HG03565 (cell line): ENCODE results near the gene TPM4.

Source experiments
- ATAC-seq: cut with Tn5 transposase; IDR thresholded peaks from one replicate; pipeline ENCODE4 v1.9.1; 2021; ENCODE audit warnings: mild to moderate bottlenecking, moderate library complexity; ENCODE audit not compliant: unreplicated experiment

The TPM4 gene

DNA sequence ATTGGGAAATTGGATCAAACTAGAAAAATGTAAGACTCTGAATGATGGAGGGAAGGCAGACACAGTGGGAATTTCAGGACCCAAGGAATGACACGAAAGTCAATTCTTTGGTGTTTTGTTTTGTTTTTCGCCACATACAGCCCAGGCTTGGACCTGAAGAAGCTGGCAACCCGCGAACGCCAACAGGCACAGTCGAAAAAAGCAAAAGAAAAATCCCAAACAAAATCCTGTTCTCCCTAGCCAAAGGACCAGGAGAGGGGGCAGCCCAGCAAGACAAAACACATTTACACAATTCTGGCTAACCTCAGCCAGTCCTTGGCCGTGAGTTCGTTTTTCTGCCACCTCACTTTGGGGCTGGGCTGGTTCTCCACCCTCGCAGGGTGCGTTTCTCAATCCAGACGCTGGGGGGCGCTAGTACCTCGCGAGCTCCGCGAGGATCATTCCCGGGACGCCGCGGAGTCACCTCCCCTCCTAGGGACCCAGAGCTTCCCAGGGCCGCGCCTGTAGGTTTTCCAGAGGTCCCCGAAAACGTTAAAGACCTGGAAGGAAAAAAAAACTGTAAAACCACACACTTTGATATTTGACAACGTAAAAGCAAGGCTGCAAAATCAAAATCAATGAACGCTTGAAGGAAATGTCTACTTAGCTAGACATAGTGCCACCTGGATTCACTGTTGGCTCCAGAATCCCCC, 34.9 kb upstream of the TPM4 start:
- ATAC-seq = no peak

DNA sequence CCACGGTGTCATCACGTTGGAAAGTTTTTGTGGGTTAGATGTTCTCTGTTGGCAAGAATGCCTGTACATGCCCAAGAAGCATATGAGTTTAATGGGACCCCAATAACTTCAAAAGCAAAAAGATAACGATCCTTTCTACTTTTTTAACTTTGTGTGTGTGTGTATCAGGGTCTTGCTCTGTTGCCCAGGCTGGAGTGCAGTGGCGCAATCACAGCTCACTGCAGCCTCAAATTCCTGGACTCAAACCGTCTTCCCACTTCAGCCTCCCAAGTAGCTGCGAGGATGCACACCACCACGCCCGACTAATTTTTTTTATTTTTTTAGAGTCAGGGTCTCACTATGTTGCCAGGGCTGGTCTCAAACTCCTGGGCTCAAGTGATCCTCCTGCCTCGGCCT, 34.3 kb upstream of the TPM4 start:
- ATAC-seq = no peak

DNA sequence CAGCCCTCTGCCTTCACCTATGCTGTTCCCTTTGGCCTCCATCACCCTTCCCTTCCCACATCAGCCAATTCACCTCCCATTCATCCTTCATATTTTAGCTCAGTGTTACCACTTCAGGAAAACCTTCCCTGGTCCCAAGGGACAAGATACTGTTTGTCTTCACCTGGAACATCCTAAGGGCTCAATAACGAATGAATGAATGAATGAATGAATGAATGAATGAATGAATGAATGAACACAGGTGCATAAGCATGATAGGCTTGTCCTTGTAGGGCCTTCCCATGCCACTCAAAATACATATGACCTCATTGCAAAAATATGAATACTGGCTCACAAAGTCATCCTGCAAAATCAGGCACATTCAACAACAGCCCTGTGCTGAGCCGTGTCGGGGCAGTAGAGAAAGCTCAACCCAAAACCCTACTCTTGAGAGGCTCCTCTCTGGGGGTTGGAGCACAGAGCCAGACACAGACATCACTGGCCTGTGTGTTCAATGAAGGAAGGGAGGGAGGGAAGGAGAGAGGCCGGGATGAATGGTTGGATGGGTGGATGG, 33.7 kb upstream of the TPM4 start:
- no peak for ATAC-seq

DNA sequence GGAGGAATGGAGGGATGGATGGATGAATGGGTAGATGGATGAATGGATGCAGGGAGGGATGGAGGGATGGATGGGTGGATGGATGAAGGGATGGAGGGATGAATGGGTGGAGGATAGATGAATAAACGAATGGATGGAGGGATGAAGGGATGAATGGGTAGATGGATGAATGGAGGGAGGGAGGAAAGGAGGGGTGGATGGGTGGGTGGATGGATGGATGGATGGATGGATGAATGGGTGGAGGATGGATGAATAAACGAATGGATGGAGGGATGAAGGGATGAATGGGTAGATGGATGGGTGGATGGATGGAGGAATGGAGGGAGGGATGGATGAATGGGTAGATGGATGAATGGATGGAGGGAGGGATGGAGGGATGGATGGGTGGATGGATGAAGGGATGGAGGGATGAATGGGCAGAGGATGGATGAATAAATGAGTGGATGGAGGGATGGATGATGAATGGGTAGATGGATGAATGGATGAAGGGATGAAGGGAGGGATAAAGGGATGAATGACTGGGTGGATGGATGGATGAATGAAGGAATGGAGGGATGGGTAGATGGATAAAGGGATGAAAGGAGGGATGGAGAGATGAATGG, 33.0 kb upstream of the TPM4 start:
- no peak for ATAC-seq

DNA sequence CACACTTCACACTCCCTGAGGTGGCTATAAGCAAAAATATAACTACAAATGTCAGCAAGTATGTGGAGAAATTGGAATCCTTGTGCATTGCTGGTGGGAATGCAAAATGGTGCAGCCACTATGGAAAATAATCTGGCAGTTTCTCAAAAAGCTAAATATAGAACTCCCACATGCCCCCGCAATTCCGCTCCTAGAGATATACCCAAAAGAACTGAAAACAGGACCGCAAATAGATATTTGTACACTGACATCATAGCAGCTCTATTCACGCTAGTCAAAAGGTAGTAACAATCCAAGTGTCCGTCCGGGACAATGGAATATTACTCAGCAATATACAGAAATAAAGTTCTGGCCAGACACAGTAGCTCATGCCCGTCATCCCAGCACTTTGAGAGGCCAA, 31.5 kb upstream of the TPM4 start:
- no peak for ATAC-seq

DNA sequence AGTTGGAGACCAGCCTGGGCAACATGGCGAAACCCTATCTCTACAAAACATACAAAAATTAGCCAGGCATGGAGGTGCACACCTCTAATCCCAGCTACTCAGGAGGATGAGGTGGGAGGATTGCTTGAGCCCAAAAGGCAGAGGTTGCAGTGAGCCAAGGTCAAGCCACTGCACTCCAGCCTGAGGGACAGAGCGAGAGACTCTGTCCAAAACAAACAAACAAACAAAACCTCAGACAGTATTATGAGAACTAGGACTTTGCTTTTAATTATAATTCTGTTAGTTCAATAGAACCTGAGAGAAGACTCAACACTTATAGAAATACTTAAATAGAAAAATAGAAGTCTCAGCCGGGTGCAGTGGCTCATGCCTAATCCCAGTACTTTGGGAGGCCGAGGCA, 31.1 kb upstream of the TPM4 start:
- ATAC-seq = no peak

DNA sequence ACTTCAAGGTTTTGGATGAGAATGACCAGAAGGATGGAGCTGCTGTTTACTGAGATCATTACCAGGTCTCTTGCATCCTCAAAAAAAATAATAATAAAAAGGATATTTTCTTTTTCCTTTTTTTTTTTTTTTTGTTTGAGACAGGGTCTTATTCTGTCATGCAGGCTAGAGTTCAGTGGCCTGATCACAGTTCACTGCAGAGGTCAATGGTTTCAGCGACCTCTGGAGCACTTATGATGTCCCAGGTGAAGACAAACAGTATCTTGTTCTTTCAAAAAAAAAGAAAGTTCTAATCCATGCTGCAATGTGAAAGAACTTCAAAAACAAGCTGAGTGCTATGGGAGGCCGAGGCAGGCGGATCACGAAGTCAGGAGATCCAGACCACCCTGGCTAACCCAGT, 30.4 kb upstream of the TPM4 start:
- ATAC-seq = no peak

DNA sequence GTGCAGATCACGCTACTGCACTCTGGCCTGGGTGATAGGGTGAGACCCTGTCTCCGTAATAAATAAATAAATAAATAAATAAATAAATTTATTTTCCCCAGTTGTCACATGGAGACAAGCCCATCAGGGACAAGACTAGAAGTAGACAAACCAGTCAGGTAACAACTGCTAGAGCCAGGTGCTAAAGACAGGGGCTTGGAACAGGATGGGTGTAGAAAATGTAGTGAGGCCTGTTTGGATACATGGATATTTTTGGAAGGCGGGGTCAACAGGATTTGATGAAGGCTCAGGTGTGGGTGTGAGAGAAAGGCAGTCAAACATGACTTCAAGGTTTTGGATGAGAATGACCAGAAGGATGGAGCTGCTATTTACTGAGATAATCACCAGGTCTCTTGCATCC, 27.7 kb upstream of the TPM4 start:
- no peak for ATAC-seq

DNA sequence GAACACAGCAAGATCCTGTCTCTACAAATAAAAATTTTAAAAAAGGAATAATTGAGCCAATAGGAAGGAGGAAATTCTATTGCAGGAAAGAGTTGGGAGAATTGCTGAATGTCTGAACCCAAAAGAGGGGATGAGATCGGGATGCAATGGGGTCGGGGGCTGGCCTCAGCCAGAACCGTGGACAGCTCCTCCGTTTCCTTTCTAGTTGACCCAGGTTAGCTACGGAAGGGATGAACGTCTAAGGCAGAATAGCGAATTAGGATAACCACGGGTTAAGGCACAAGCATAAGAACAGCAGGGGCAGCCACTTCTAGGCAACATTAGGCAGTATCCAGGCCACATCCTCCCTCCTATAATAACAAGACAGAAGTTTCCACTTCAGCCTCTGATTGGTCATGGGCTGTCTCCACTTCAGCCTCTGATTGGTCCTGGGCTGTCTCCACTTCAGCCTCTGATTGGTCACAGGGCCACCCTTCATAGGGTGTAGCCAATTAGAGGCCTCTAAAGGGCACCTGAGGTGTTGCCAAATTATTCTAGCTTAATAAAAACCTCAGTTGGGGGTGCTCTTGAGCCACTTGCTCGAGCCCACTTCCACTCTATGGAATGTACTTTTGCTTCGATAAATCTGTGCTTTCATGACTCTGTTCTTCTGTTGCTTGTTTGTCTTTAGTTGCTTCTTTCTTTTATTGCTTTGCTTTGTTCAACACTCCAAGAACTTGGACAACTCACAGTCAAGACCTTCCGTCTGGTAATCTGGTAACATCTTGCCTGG, 24.9 kb upstream of the TPM4 start:
- no peak for ATAC-seq

DNA sequence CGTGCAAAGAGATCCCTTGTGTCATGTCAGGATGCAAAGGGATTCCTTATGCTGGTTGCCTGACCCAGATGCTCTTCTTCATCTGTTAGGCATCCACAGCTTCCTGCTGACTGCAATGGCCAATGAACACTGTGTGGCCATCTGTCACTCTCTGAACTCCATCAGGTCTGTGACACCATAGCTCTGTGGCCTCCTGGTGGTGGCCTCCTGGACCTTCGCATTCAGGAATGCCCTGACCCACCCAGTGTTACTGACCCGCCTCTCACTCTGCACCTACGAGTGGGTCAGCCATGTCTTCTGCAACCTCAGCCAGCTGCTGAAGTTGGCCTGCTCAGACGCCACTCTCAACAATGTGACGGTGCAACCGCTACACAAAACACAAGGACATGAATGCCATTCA, 23.9 kb upstream of the TPM4 start:
- no peak for ATAC-seq

DNA sequence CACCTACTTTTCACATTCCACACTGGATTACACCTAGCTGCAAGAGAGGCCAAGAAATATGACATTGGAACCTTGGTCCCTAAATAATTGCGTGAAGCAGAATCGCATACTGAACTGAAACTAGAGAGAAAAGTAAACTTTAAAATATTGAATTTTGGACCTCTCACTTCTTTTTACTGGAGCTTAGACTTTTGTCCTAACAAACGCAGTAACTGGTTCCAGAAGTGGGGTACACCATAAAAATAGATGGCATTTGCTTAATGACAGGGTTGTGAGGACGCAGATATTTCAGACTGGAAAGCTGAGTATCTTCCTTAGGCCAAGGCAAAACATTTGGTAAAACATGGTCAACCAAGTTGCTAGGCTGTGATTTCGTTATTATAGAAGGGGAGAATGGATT, 19.2 kb upstream of the TPM4 start:
- no peak for ATAC-seq

DNA sequence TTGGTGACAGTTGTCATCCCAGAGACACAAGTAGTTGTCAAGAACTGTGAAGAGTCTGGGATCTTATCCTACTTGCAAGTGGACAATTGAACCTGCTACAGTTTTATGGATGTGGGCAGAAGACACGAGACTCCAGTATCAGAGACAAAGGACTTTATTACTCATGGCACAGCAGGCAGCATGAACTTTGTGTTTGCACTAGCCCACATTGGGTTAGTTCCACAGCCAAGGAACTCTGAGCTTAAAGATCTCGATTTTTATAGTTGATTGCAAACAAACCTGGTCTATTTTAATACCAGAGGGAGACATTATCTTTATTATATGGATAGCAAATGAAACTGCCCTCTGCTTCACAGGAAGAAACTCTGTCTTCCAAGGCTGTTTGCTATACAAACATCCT, 16.0 kb upstream of the TPM4 start:
- ATAC-seq = no peak

DNA sequence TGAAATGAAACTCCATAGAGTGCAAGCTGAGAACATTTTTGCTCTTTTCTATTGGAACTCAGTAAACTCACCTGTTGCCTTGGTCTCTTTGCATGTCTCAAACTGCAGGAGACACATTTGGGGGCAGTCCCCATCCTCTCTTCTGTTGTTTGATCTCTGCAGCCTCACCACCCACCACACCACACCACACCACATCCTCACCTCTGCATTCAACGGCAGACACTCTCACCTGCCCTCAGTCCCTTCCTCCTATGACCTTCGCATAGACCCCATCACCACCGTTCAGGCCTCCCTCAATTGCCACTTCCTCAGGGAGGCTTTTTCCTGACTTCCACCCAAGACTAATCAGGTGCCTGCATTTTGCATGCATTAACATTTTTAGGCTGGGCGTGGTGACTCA, 14.4 kb upstream of the TPM4 start:
- no peak for ATAC-seq

DNA sequence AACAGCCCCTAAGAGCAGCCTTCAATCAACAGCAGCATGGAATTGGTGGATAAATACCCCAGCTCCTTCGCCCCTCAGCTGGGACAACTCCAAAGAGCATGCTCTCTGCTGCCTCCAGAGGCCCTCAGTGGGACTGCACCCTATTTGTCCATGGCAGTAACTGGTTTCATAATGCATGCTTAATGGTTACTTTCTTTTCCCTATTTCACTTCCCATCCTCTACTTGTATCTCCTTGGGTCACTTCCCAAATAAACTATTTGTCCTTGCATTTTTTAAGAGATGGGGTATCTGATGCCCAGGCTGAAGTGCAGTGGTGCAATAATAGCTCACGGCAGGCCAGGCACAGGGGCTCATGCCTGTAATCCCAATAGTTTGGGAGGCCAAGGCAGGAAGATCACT, 13.5 kb upstream of the TPM4 start:
- no peak for ATAC-seq

DNA sequence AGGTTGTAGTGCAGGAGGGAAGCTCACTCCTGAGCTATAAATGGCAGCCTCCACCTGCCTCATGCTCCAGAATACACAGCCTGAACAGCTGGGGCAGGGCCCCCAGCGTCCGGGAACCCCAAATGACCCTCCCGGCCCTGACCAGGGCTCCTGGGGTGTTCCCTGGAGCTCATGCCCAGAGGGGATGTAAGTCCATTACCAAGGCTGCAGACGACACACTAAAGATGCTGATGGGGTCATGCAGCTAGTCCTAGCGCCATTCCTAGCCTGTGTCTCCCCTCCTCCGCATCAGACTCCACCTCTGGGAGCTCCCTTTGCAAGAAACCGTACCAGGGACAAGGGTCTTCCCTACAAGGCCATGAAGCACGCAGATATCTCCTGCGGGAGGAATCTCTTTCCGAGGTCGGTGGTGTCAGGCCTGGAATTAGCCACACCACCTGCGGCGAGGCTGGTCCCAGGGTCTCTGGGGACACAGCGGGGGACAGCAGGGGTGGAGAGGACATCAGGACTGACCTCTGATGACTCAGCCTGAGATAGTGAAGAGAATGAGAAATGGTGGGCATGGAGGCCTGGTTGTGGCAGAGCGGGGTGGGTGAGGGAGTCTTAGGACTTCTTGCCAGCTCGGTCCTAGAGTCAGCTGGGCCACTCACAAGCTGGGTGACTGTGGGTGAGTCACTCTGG, 11.9 kb upstream of the TPM4 start:
- no peak for ATAC-seq

DNA sequence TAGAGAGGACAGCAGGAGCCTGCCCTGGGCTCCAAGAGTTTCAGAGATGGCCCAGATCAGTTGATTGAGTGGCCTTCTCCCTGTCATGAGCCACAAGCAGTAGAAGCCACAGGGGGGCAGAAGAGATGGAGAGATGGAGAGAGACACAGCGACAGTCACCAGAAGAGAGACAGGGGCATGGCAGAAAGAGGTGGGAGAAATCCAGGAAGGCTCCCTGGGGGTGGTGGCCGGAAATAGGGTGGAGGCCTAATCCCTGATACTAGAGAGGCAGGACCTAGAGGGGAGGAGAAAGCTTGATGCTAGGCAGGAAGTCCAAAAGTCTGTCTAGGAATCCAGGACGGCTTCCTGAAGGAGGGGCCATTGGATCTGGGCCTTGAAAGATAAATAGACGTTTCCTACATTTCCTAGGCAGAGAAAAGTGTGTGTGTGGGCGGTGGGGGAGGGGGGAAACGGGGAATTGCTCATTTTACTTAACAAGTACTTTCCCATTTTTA, 9.6 kb upstream of the TPM4 start:
- ATAC-seq = no peak

DNA sequence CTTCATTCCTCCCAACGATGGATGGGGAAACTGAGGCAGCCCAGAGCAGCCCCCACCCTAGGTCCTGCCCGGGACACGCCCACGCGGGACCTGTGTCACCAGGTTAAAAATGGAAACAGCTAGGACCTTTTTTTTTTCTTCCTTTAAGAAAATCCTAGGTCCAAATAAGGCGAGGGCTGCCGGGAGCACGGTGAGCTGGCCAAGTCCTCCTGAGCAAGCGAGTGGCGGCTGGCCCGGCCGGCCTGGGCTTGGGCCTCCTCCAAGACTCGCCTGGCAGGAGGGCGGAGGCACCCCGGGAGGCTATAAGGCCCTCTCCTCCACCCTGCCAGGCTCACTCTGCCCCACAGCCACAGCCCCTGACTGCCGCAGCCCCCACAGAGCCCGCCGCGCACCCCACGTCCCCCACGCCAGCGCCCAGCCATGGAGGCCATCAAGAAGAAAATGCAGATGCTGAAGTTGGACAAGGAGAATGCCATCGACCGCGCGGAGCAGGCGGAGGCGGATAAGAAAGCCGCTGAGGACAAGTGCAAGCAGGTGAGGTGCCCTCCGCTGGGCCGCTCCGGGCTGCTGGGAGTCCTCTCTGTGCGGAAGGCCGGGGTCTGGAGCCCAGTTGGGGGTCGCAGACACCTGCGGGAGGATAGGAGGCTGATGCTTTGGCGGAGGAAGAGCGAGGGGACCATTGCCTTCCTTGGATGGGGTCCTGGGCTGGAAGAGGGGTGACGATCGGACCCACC, 8.9 kb upstream of the TPM4 start:
- no peak for ATAC-seq

DNA sequence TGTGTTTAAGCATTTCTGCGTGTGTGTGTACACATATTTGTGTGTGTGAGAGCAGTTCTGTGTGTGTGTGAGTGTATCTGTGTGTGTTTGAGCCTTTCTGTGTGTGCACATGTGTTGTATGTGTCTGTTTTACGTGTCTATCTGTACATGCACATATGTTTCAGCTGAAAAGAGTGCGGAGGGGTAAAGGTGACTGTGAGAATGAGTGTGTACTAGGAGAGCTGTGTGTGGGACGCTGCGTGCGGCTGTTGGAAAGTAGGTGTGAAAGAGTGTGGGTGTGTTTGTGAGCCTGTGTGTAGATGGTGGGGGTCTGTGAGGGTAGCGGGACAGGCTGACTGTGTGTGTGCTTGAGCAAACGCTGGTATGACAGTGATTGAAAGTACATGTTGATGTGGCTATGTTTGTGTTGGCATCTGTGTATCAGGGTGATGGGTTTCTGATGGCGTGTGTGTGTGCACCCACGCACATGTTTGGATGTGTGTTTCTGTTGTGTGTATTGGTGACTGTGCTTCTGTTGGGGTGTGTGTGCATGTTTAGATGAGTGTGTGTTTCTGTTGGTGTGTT, 7.5 kb upstream of the TPM4 start:
- no peak for ATAC-seq

DNA sequence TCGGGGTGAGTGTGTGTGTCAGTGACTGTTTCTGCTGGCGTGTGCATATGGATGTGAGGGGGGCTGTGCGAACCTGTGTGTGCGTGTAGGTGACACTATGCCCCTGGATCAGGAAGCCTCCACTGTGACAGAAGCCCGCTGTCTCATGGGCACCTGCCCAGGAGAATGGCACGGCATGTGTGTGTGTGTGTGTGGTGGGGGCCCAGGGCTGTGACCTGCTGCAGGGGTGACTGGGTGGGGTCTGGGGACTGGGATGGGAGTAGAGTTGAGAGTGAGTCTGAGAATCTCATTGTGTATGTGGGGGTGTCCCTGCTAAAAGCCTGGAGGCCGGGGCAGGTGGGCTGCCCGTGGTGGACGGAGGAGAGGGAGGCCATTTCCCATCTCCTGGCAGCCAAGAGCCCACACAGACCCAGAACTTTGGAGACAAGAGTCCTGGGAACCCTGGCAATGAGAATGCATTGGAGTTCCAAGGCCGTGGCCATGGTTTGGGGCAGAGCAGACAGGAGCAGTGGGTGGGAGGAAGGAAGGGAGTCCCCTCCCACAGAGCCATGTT, 6.4 kb upstream of the TPM4 start:
- ATAC-seq = no peak

DNA sequence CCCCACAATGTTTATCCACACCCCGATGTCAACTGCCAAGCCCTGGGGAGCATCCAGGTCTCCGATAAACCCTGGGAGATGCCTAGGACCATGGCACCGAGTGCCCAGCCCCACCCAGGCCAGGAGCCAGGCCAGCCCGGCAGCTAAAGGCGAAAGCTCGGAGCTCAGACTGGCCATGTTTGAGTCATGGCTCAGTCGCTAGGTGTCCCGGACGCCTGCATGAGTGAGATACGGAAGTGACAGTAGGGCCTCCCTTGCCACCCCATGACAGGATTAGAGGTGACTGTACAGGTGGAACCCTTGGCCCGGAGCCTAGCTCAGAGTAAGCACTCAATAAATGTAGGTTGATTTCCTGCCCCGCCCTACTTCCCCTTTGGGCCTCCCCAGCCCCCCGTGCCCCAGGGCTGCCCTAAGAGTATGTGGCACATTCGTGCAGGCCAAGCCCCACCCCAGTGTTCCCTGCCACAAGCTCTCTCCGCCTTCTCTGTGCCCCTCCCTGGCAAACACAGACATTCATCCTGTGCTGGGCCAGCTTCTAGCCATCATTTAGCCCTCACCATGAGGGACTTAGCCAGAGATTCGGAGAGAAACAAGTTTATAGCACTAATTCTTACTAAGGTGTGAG, 5.8 kb upstream of the TPM4 start:
- ATAC-seq = no peak
